Measurements from ENCODE around the gene GLI3. TPM values are rescaled to one million over a fixed set of nuclear protein-coding genes. Genes with fewer than 3 reads are reported as not detected.

GLI3 gene
- total and polyA plus RNA-seq, 10 of the 15 experiments (the other 5 are each of a cell fraction or from before 2014, with no cell fraction given): 0.01 TPM; not detected in 8

DNA sequence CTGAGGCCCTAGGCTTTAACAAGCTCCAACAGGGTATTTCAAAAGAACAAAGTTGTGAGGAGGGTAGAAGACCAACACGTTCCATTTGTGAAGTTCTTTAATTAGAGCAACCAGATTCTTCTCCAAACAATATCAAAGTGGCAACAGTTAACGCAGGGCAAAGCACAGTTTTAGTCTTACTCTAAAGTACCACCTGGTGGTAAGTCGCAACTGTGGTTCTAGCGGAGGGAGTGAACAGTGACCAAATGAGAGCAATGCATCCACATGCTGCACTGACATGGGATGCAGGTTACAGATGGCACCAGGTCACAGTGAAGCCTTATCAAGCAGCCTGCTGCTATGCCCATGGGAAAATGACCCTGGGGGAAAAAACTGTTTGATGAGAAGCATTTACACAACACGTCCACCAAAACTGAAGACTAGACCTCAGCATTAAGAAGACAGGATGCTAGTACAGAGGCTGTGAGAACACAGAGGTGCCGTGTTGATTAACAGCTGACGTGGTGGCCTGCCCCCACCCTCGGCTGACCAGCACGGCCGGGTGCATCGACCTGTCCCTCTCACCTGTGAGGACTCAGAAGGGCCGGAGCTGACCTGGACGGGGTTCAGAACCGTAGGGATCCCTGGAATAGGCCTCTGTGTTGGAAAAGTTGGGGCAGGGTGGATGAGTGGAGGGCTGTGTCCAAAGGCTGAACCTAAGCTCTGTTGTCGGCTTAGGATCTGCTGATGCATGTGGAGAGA is 211.2 kb downstream of the GLI3 start:
- Histone ChIP-seq H3K9ac (ENCODE audit: control insufficient read depth, insufficient read depth, low read length) (no peak overlapping the region), H3K79me2 (ENCODE audit: control insufficient read depth, insufficient read depth, low read length) (no peaks in the 10 kb centered on the region), H3K9me3 (replicated peaks; ENCODE audit: control insufficient read depth, insufficient read depth, low read length) (no peaks in the 10 kb centered on the region), H4K20me1 (ENCODE audit: control insufficient read depth, insufficient read depth) (no peaks in the 10 kb centered on the region), H3K4me3 (no peak overlapping the region), H3K27ac (ENCODE audit: control insufficient read depth, insufficient read depth) (no peak overlapping the region), H2AFZ (ENCODE audit: control insufficient read depth, low read depth, low read length) (no peak overlapping the region), H3K4me2 (ENCODE audit: control insufficient read depth, insufficient read depth) (no peak overlapping the region), H3K27me3 (replicated peaks in 1 of 2; ENCODE audit: control insufficient read depth in 2 of 2, insufficient read depth in 2 of 2, low read length in 1 of 2) (no peaks in the 10 kb centered on the region; a peak in 2 of 4 replicates), H3K4me1 (ENCODE audit: control insufficient read depth, insufficient read depth, low read length) (no peaks in the 10 kb centered on the region), H3K36me3 (ENCODE audit: control insufficient read depth in 2 of 2, insufficient read depth in 2 of 2, low read length in 1 of 2) (no peaks in the 10 kb centered on the region)
- ATAC-seq (no peak), FAIRE-seq (no peak), DNase-seq (ENCODE audit: low read depth, low spot score) (no peak)
- POLR2A ChIA-PET: no interaction called here
- SMC1A ChIA-PET (ENCODE audit: uncharacterized antibody, unreplicated experiment): interaction anchor here (0.8 to 1.1 kb wide), 2 partner anchors 14 to 46 kb away, joined by 3 read pairs; no protein-coding TSS in a partner anchor
- RAD21 ChIA-PET (ENCODE audit: unreplicated experiment): no interaction called here
- in situ Hi-C loops (cut with MboI): no loop called here
- WGBS (ENCODE audit: insufficient coverage, insufficient replicate concordance, low lambda C conversion rate, missing lambda C conversion rate): 44% methylated on average over 15 of the region's 15 CpGs
- intact Hi-C loops (cut with micrococcal nuclease; ENCODE audit: unreplicated experiment): no loop called here
- no TSS peak for BruUV-seq (replicated peaks)
- TF ChIP-seq RBBP5 (conservative IDR thresholded peaks at IDR 0.05) (no peak), EED (IDR thresholded peaks at IDR 0.05; ENCODE audit: low read depth) (no peak), ZNF217 (IDR thresholded peaks at IDR 0.05) (no peak), CREB1 (IDR thresholded peaks at IDR 0.05; ENCODE audit: low read depth) (no peak), SRF (IDR thresholded peaks at IDR 0.05; ENCODE audit: low read depth in 2 of 2, low read length in 2 of 2) (no peak), IKZF2 (IDR thresholded peaks at IDR 0.05) (no peak), POLR2AphosphoS2 (IDR thresholded peaks at IDR 0.05; ENCODE audit: low read depth, low read length) (no peak), IKZF1 (conservative IDR thresholded peaks at IDR 0.05) (no peak), CREM (IDR thresholded peaks at IDR 0.05; ENCODE audit: low read depth) (no peak)
- TF ChIP-seq, protein P1, sequence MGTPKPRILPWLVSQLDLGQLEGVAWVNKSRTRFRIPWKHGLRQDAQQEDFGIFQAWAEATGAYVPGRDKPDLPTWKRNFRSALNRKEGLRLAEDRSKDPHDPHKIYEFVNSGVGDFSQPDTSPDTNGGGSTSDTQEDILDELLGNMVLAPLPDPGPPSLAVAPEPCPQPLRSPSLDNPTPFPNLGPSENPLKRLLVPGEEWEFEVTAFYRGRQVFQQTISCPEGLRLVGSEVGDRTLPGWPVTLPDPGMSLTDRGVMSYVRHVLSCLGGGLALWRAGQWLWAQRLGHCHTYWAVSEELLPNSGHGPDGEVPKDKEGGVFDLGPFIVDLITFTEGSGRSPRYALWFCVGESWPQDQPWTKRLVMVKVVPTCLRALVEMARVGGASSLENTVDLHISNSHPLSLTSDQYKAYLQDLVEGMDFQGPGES (IDR thresholded peaks at IDR 0.05): no peak
- CTCF ChIA-PET: interaction anchor here (0.8 to 2.2 kb wide), 3 partner anchors 11 to 49 kb away, joined by 3 to 6 read pairs (median 5); no protein-coding TSS in a partner anchor

Measured in GM12878 (cell line).